HG02938 (cell line): ENCODE measurements around the gene REC114.
"Not testable (repeated sequence)": the region's sequence is repeated elsewhere in the genome, so short reads cannot be mapped to it uniquely, and the experiment has no call there.

Experiments used
- ATAC-seq: cut with Tn5 transposase; IDR thresholded peaks from one replicate; pipeline ENCODE4 v1.9.1; 2021; ENCODE audit warnings: mild to moderate bottlenecking, moderate library complexity; ENCODE audit not compliant: unreplicated experiment

The REC114 gene

DNA sequence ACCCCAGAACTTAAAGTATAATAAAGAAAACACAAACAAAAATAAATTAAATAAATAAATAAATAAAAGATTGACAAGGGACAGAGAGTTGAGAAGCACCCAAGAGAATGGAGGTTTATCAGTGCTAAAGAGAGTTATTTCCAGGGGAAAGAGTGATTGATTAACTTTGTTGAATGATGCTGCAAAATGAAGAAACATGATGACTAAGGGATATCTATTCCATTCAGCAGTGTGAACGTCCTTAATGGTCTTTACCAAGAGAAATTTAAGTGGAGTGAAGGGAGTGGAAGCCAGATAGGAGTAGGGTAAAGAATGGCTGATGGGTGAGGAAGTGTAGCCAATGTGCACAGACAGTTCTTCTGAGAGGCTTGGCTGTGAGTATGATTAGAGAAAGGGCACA lies 11.1 kb downstream of the REC114 start:
- no peak for ATAC-seq

- ATAC-seq, result no peak
Measured at GRCh38 chr15:73455876-73456275, 12.9 kb downstream of the REC114 start.

GRCh38 chr15:73457334-73457733 lies 14.4 kb downstream of the REC114 start:
- ATAC-seq, result no peak

DNA sequence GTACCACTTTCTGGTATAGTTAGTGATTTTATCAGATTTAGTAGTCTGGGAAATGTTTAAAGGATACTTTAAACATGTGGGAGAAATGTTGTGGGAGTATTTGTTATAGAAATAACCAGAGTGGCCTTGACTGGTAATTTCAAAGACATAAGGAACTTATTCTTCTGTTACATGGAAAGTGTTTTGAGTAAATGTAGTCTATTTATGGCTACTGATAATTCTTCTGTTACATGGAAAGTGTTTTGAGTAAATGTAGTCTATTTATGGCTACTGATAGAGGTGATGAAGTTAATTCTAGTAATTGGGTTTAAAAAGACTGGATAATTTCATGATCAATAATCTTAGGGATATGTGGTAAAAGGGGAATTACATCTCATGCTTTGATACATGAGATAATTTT lies 17.7 kb downstream of the REC114 start:
- ATAC-seq, result no peak

GRCh38 chr15:73464602-73465001 lies 21.6 kb downstream of the REC114 start:
- ATAC-seq, result no peak

- no peak for ATAC-seq
Measured at GRCh38 chr15:73467758-73468157, 24.8 kb downstream of the REC114 start.

DNA sequence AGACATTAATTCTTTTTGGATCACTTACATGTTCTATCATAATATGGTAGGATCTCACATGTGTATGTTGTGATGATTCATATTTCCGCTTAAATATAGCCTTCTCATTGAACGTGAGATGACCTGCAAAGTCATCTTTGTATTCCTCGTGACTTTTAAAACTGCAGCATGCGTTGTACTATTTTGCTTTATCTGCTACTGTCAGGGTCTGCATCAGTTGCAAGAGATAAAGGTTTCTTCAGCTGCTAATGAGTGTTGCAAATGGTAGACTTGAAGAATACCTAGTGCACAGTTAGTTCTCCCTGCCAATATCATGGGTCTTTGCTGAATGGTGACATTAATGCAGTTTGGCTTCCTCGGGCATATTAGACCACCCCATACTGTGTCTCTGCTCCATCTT lies 31.8 kb downstream of the REC114 start:
- ATAC-seq, result no peak

DNA sequence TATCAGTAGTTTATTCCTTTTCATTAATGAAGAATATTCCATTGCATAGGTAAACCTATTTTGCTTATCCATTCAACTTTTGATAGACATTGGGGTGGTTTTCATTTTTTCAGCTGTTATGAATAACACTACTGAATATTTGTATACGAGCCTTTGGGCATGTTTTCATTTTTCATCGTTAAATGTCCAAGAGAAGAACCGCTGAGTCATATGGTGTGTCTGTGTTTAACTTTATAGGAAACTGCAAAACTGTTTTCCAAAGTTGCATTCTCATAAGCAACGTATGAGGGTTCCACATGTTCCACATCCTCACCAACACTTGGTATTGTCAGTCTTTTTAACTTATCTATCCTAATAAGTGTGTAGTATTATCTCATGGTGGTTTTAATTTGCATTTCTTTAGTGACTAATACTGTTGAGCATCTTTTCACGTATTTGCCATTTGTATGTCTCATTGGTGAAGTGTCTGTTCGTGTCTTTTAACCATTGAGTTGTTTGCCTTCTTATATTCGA lies 33.8 kb downstream of the REC114 start:
- no peak for ATAC-seq

DNA sequence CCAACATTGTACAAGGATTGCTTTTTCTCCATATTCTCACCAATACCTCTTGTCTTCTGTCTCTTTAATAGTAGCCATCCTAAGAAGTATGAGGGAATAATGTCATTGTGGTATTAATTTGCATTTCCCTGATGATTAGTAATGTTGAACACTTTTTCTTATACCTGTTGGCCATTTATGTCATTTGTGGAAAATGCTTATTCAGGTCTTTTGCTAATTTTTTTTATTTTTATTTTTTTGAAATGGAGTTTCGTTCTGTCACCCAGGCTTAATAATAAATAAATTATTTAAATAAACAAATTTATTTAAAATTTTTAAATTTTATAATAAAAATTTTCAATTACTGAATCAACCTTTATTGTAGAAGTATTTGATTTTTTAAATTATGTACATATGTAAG lies 37.1 kb downstream of the REC114 start:
- no peak for ATAC-seq

- ATAC-seq, result no peak
Measured at GRCh38 chr15:73482166-73482565, 39.2 kb downstream of the REC114 start.

- ATAC-seq, result no peak
Measured at GRCh38 chr15:73483053-73483452, 40.1 kb downstream of the REC114 start.

GRCh38 chr15:73485372-73485771 lies 42.4 kb downstream of the REC114 start:
- ATAC-seq, result no peak

DNA sequence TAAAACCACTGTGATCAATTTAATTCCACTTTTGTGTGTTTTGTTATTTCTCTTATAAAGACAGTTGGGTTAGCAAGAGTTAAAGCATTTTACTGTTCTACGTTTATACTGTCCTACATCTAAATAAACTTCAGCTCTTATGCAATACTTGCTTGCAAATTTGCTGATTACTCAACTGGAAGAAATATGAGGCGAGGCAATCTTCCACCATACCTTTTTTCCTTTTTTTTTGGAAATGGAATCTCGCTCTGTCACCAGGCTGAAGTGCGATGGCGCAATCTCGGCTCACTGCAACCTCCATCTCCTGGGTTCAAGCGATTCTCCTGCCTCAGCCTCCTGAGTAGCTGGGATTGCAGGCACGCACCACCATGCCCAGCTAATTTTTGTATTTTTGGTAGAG lies 42.9 kb downstream of the REC114 start:
- not testable (repeated sequence) for ATAC-seq

- ATAC-seq, result no peak
Measured at GRCh38 chr15:73488698-73489097, 45.7 kb downstream of the REC114 start.

DNA sequence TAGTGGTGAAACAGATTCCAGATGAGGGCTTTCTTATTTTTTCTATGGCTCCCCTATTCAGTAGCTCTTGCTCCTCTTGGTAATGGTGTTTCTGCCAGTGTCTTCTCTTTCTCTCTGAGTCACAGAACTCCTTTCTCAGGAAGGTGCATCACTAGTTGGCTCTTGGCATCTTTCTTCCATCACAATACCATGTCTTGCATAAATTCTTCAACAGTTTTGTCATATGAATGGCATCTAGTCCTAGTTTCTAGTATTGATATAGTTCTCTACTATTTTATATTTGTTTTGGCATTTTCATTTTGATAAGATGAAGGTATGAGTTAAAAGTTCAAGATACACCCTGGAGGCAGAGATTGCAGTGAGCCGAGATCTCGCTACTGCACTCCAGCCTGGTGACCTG lies 51.0 kb downstream of the REC114 start:
- ATAC-seq, result no peak

DNA sequence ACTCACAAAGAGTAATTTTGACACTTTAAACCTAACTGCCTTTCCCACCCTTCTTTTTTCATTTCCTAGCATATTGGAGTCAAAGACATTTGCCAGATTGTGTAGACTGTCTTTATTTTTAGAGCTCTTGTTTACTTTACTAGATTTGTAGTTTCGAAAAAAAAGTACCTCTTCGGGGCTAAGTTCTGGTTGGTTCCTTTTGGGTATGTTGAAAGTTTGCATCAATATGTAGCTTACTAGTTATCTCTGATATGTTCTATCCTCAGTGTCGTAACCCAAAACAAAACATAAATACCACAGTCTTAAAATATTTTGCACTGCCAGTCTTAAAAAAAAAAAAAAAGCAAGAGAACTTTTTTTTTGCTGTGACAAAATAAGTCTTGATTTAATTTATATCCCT lies 52.2 kb downstream of the REC114 start:
- no peak for ATAC-seq

DNA sequence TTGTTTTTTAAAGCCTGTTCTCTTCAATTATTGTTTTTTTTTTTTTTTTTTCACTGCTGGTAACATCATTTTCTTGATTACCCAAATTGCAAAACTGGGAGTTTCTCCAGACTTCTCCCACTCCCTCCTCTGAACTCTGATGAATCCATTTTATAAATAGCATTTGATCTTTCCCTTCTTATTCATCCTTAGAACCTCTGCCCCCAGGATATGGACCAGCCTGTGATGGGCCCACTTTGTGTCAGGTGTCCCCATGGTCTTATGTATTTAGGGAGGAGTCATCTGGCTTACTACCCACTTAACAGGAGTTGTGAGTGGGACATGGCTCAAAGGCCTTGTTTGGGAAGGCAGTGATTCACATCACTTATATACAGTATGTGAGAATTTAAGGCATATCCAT lies 57.7 kb downstream of the REC114 start:
- no peak for ATAC-seq

- no peak for ATAC-seq
Measured at GRCh38 chr15:73504885-73505284, 61.9 kb downstream of the REC114 start.

GRCh38 chr15:73515527-73515926 lies 72.6 kb downstream of the REC114 start:
- no peak for ATAC-seq

DNA sequence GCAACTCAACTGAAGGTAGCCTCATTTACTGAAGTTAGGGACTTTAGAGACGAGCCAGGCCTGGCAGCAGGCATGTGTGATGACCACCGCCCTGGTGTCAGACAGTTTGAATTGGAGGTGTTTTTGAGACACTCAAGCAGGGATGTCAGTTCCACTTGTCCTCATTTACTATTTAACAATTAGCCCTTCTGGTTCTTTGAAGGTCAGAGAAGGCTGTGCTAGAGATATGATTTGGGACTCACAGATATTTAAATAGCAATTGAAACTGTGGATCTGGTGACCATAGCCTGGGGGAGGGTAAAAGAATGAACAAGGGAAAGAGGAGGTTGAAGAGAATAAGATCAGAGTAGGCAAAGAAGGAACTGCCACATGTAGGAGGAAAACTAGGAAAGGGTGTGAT lies 74.6 kb downstream of the REC114 start:
- no peak for ATAC-seq

DNA sequence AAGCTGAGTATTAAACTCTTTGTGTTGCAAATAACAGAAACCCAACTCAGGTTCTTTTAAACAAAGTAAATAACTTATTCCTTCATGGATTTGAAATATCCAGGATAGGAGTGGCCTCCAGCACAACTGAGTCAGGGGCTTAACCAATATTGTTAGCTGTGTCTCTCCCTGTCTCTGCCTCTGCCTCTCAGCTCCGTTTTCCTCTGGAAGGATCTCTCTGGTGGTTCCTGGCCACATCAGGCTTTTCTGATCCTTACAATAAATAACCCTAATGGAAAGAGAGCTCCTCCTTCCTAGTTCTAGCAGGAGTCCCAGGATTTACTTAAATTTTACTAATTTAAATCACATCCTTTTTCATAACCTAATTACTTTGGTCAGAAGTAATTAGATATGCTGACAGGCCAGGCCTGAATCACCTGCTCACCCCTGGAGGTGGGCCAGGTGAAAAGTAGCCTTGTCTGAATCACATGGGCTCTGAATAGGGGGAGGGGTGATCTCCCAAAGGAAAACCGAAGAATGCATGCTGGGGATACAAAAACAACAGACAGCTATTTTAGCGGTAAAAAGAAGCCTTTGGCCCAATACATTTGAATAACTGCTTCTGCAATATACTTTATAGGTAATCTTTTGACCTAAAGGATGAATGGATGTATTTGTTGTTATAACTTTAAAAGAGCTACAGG lies 75.4 kb downstream of the REC114 start:
- ATAC-seq, result no peak

- no peak for ATAC-seq
Measured at GRCh38 chr15:73518876-73519733, 76.1 kb downstream of the REC114 start.
